Stimulated activated CD4-positive, alpha-beta T cell treated with anti-CD3 and anti-CD28 coated beads, Interleukin-15, amount 100 ng/mL, for 1 hour (primary cell): ENCODE data around the gene TMEM167B.
A peak's percentile ranks its signal among the peaks of the same experiment; 100 is the strongest.
"Not testable (repeated sequence)": the region's sequence is repeated elsewhere in the genome, so short reads cannot be mapped to it uniquely, and the experiment has no call there.

Experiments used
- DNase-seq, 2 donors: peaks; one replicate each; pipeline ENCODE4 v3.0.0-alpha.2; 2020; ENCODE audit warnings: low read depth in 1 of 2, low spot score in 1 of 2

TMEM167B gene

DNA sequence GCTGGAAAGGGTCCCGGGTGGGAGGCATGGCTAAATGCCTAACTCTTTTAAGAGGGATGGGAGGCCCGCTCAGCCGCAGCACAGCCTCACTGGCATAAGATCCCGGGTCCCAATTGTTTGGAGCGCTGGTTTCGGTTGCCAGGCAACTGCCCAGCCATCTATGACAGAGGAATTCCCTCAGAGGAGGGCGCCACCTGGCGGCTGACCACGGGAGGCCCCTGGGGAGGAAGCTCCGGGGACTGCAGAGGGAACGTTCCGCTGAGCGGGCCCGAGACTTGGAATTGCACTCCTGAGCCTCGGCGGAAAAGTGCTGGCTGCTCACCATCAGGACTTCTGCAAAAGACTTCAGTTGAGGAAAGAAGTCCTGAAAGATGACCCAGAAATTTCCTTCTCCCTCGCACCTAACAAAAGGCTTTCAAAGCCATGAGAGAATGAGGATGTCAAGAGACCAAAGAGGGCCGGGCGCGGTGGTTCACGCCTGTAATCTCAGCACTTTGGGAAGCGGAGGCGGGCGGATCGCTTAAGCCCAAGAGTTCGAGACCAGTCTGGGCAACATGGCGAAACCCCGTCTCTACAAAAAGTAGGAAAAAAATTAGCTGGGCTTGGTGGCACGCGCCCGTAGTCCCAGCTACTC is 22.2 kb downstream of the TMEM167B start:
- DNase-seq: peak; percentile 79

DNA sequence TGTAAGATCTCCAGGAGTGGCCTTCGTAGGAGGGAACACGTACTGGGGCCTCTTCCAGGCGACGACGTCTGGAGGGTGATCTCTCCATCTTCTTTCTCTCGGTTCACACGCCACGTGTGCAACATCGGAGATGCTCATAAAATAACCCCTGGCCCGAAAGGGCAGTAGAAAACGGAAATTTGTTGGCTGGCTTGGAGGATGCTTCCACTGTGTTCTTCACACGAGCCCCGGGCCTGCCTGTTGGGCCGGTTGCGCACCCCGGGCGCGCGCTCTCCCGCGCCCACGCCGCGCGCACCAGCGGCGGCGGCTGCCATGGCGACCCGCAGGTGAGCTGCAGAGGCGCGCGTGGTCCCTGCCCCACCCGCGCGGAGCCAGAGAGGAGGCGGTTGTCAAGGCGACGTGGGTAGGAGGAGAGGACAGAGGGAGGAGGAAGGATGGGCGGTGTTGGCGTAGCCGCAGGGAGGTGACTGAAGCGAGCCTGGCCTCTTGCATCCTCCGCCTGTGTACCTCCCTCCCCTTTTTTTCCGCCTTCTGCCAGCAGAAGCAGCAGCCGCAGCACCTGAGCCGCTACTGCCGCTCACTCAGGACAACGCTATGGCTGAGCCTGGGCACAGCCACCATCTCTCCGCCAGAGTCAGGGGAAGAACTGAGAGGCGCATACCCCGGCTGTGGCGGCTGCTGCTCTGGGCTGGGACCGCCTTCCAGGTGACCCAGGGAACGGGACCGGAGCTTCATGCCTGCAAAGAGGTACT is 23.2 kb downstream of the TMEM167B start, which contains the start of gene ELAPOR1:
Gene ELAPOR1, plus strand, starts transcription at position 526 of the 752 bp plus-strand sequence. Its CDS starts 69 bp downstream, at position 595.
- DNase-seq: peak; percentile 62 to 73

DNA sequence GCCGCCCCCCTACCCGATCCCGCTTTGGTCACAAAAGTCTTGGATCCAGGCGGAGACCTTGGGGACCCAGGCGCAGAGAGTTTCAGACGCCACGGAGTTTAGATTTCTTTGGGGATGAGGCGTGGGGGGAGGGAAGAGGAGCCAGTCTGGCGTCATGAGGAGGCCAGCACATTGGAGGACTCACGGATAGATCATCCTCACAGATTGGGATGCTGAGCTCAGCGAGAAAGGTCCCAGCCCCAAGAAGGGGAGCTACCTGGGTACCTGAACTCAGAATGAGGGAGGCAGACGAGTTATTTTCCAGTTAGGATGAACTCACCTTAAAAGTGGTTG is 23.7 kb downstream of the TMEM167B start:
- DNase-seq: no peak

DNA sequence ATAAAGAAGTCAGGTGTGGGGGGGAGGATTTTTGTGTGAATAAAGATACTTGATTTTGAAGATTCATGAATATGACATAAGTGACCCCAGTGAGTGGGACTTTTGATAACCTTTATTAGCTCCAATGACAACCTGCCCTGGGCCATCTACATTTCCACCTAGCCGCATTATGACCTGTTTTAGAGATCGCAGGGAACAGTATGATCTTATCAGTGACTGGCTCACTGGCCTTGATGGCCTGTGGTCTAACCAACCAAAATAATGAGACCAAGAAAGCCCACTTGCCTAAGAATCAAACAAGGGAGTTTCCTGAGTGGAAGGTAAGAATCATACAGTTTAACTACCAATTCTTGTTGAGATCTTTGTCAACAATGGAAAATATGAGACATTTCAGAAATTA is 25.1 kb downstream of the TMEM167B start:
- no peak for DNase-seq

DNA sequence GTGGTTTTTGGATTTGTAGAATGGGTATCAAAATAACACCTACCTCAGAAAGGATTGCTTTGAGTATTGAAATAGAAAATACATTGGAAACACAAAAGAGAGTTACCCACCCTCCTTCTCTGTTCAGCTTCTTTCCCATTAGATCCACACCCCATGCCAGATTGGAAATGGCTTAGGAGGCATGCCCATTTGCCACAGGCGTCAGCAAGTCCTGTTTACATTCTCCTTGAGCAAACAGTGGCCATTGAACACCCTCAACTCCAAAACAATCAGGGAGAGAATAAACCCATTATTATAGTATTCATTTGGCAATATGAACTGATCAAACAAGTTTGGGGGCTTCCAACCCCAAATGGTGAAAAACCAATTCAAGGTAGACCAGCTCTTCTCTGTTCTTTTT is 25.7 kb downstream of the TMEM167B start:
- no peak for DNase-seq

DNA sequence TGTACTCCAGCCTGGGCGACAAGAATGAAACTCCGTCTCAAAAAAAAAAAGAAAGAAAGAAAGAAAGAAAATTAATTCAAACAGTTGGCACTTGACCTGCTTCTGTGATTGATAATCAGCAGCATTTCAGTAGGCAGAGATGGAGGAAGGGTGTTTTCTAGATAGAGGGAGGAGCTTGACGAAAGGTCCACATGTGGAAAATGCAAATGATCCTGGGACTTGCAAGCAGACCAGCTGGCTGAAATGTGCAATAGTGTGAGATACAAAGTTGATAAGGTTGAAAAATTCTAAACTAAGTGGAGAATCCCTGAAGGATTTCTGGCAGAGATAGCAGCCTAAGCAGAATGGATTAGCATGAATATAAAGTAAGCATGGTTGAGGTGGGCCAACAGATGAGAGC is 27.5 kb downstream of the TMEM167B start:
- DNase-seq: no peak

DNA sequence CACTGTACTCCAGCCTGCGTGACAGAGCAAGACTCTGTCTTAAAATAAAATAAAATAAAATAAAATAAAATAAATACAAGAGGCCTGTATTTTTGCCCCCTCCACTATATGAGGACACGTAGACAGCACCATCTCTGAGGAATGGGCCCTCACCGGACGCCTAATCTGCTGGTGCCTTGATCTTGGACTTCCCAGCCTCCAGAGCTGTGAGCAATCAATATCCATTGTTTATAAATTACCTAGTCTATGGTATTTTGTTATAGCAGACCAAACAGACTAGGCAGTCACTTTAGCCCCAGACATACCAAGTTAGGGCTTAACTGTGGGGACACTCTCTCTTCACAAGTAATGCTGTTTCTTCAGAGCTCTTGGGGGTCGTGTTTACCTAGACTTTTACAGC is 29.8 kb downstream of the TMEM167B start:
- DNase-seq: no peak

DNA sequence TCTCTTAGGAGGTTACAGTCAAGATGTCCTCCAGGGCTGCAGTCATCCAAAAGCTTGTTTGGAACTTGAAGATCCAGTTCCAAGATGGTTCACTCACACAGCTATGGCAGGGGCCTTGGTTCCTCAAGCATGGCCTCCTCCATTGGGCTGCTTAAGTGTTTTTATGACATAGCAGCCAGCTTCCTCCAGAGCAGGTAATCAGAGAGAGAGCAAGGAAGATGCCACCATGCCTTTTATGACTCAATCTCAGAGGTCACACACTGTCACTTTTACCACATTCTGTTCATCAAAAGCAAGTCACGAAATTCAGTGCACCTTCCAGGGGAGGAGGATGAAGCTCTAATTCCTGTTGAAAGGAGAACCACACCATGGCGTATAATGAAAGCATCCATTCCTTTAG is 40.5 kb downstream of the TMEM167B start:
- DNase-seq: no peak

DNA sequence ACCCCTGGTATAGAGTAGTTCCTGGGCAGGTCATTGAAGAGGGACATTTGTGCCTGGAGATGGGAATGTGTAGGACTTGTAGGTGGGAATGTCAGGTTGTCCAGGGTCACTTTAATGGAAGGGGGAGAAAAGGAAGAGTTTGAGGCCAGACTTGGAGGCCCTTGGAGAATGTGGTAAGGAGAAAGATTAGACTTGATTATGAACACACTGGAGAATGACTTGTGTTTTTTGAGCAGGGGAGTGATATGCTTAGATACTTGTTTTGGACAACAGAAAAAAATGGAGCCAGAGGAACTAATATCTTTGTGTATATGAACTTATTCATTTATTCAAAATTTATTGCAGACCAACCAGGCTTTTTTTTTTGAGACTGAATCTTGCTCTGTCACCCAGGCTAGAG is 41.2 kb downstream of the TMEM167B start:
- DNase-seq: no peak

DNA sequence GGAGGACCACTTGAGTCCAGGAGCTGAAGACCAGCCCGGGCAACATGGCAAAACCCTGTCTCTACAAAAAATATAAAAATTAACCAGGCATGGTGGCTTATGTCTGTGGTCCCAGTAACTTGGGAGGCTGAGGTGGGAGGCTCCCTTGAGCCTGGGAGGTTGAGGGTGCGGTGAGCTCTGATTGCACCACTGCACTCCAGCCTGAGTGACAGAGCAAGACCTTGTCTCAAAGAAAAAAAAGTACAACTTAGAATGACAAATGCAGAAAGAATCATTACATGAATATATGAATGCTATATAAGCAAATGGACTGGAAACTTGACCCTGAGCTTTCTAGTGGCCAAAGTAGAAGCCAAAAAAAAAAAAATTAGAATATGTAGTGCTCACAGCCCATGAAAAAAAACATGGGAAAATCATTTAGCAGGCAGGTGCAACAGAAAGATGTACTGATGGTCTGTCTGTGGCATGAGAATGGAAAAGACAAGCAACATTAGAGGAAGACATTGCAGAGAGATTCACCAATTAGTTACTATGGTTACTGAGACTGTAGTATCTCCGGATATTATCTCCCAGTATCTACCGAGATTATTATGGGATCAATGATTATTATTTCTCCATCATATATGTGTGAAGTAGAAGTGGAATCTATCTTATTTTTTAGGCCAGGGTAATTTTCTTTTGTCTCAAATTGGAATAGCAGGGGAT is 42.6 kb downstream of the TMEM167B start:
- DNase-seq: no peak

DNA sequence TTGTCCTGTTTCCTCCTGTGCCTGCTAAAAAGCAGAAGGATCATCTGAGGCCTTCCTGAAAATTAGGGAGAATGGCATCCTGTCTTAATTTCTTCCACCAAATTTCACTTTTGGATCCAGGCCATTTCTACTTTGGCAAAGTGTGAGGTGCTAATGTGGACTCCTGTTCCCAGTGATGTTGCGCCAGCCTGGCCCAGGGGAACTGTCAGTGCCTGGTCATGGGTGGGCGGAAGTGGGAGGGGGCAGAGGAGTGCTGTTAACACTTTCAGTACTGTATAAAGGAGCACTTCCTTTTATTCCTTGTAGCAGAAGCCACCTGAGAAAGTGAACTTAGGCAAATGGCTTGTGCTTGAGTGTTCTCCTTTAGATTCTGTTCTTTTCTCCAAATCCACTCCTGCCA is 43.3 kb downstream of the TMEM167B start:
- no peak for DNase-seq

DNA sequence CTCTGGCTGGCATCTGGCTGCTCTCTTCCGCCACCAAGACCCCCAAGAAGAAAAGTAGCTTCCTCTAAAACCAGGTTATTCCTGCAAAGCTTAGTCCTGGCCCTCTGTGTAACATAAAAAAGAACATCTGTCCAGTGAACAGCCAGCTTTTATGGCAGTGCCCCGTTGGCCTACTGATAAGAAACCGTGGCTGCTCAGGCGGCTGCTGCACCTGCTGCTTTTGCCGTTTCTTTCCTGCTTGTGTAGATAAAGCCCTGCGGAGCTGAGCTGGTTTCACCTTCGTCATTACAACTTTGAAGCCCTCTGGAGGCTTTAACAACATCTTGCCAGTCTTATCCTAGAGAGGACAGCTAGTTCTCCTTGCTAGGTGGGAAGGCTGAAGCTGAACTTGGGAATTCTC is 43.9 kb downstream of the TMEM167B start:
- DNase-seq: no peak

DNA sequence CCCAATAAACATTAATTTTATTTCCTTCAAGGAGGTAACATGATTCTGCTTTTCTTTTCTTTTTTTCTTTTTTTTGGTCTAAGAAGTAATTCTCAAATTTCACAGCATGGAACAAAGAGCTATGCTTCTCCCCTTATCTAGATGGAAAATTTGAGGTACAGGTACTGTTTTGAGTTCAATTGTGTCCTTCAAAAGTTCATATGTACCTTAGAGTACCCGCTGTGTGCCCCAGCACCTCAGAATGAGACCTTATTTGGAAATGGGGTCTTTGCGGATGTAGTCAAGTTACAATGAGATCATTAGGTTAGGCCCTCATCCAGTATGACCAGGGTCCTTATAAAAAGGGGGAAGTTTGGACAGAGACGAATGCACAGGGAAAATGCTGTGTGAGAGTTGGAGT is 45.4 kb downstream of the TMEM167B start:
- no peak for DNase-seq

DNA sequence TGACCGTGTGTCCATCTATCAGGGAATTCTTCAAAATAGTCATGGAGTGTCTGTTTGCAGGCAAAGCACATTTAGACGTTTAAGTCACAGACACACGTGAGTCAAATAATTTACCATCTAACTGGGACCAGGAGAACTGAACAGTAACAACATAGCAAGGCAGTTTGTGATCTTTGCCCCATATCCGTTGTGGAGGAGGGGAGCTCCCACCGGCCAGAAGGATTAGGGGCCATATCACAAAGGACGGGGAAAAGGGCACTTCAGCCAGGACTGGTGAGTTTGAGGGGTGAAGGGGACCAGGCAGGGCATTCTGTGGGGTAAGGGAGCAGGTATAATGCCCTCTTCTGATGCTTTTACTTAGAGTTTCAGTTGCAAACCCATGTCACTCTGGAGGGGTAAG is 46.2 kb downstream of the TMEM167B start:
- no peak for DNase-seq

DNA sequence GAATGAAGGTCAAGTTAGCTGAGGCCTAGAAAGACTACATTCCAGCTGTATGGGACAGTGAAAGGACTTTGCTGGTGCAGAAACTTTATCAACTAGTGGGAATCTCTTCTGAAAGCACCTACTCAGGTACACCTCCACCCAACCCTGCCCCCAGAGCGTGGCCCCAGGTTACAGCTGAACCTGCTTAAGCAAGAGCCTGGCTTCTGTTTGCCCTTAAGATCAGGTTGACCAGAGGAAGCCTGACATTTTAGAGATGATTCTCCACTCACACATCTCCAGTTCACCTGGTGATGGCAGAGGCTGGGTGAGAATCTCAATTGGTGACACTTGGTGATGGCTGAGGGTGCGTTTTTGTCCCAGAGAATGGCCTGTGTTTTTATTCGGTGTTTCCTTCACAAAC is 47.4 kb downstream of the TMEM167B start:
- DNase-seq: no peak

DNA sequence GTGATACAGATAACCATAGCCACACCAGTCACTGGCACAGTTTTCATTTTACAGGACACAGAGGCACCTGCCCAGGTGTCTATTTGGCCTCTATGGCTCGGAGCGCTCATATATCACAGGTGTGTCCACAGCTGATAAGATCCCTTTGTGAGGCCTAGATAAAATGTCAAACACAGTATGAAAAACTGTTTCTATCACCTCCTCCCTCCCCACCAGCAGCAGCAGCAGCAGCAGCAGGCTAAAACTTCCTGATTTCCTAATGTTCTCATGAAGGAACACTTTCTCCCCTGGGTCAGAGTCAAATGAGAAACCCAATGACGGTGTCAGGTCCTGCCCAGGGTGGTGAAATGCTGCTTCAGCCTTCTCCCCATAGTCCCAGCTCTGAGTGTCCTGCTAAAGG is 47.8 kb downstream of the TMEM167B start:
- no peak for DNase-seq

DNA sequence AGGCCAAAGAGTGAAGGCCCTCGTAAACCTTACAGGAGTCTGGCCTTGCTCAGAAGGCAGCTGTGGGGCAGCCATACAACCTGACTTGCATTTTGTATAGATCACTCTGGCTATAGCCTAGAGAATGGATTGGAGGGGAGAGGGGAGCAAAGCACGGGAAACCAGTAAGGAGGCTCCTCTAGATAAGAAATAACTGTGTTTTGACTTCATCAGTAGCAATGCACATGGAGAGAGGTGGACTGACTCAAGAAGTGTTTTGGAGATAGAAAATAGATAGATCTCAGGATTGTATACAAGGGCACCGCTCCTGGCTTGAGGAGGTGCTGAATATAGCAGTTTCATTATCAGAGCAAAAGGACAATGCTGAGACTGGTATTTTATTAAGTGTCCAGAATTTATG is 49.8 kb downstream of the TMEM167B start:
- no peak for DNase-seq

DNA sequence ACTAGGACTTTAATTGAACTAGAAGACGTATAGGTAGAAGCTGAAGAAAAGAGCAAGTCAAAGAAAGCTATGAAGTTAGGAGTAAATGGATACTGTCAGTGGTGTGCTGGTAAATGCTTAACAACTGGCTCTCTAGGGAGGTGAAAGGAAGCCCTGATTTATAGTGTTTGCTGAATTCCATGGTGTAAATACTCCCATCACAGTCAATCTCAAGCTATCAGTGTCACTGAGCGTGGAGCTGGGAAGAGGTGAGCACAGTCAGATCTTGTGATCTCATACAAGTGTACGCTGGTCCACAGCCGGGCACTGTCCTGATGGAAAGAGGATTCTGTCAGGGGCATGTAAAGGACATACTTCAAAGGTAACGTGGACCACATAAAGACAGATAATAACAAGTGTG is 51.7 kb downstream of the TMEM167B start:
- DNase-seq: no peak

DNA sequence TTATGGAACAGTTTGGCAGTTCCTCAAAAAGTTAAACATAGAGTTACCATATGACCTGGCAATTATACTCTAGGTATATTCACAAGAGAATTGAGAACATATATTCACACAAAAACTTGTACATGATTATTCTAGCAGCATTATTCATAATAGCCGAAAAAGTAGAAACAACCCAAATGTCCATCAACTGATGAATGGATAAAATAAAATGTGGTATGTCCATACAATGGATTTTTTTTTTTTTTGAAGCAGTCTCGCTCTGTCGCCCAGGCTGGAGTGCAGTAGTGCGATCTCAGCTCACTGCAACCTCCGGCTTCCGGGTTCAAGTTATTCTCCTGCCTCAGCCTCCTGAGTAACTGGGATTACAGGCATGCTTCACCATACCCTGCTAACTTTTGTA is 52.2 kb downstream of the TMEM167B start:
- not testable (repeated sequence) for DNase-seq
